PFSK-1 (cell line): Measurements from ENCODE around the gene TMEM95.

ENCODE experiments used
- POLR2AphosphoS5 ChIP-seq: IDR thresholded peaks from 2 replicates; pipeline ENCODE4 v1.6.1; 2012; ENCODE audit warnings: low read depth, mild to moderate bottlenecking, control low read depth, low read length, moderate library complexity
- SIN3A ChIP-seq: IDR thresholded peaks from 2 replicates; pipeline ENCODE4 v1.6.1; 2012; ENCODE audit warnings: mild to moderate bottlenecking, low read length, moderate library complexity, borderline replicate concordance; ENCODE audit not compliant: insufficient read depth
- TAF1 ChIP-seq: IDR thresholded peaks from 2 replicates; pipeline ENCODE4 v1.6.1; 2012; ENCODE audit warnings: low read length, control low read depth, borderline replicate concordance; ENCODE audit not compliant: insufficient read depth

GRCh38 chr17:7404737-7405349, 49.9 kb downstream of the TMEM95 start:
- no peak for TF ChIP-seq TAF1
- TF ChIP-seq POLR2AphosphoS5, result 0 out of 2 replicates have a peak, but pooled peaks have one; percentile 50
- no peak for TF ChIP-seq SIN3A
